GM19351 (cell line): ENCODE data around the gene MYO10.
"Not testable (repeated sequence)": the region's sequence is repeated elsewhere in the genome, so short reads cannot be mapped to it uniquely, and the experiment has no call there.

ENCODE experiments used
- ATAC-seq: cut with Tn5 transposase; IDR thresholded peaks from one replicate; pipeline ENCODE4 v1.9.1; 2021; ENCODE audit warnings: mild to moderate bottlenecking, moderate library complexity; ENCODE audit not compliant: unreplicated experiment

MYO10 gene

DNA sequence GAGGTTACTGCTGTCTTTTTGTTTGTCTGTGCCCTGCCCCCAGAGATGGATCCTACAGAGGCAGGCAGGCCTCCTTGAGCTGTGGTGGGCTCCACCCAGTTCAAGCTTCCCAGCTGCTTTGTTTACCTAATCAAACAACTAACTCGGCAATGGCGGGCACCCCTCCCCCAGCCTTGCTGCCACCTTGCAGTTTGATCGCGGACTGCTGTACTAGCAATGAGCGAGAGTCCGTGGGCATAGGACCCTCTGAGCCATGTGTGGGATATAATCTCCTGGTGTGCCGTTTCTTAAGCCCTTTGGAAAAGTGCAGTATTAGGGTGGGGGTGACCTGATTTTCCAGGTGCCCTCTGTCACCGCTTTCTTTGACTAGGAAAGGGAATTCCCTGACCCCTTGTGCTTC is 287.3 kb downstream of the MYO10 start:
- ATAC-seq: not testable (repeated sequence)

DNA sequence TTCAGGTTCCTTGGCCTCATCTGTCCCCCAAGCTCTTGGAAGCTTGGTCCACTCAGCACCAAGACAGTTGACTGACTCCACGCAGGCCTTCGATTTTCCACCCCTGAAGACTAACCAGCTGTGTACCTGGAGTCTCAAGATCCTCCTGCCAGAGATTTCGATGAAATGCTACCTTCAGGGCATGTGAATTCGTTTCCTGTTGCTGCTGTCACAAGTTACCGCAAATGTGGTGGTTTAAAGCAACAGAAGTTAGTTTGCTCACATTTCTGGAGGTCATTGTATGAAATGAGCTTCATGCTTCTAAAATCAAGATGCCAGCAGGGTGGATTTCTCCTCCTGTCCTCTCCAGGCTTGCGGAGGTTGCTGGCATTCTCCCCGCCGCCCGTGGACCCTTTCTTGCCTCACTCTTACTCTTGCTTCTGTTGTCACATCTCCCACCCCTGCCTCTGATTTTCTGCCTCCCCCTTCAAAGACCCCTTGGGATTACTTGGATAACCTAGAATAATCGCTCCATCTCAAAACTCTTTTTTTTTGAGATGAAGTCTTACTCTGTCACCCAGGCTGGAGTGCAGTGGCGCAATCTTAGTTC is 291.7 kb downstream of the MYO10 start:
- no peak for ATAC-seq

DNA sequence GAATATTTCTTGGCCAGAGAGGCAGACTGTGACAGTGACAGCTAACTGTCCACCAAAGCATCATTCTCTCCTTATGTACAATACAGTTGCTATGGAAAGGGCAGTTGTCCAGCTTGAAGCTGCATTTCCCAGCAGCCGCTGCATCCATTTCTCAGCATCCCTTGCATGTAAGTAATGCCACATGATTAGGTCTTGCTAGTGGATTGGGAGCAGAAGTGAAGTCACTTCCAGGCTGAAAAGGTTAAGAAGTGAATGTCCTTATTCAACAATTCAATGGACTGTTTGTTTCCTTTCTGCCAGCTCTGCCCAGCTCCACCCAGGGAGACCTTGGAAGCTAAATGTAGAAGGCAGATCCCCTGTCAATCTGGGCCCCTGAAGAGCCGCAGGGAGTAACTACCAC is 293.2 kb downstream of the MYO10 start:
- no peak for ATAC-seq

DNA sequence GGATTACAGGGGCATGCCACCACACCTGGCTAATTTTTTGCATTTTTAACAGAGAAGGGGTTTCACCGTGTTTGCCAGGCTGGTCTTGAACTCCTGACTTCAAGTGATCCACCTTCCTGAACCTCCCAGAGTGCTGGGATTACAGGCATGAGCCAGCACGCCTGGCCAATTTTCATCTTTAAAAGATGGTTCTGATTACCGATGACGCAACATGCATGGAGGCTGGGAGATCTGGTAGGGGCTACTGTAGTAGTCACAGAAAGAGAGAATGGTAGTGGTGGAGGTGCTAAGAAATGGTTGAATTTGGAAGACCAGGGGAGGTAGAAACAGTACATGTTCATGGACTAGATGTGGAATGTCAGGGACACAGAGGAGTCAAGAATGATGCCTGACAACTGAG is 296.9 kb downstream of the MYO10 start:
- no peak for ATAC-seq

DNA sequence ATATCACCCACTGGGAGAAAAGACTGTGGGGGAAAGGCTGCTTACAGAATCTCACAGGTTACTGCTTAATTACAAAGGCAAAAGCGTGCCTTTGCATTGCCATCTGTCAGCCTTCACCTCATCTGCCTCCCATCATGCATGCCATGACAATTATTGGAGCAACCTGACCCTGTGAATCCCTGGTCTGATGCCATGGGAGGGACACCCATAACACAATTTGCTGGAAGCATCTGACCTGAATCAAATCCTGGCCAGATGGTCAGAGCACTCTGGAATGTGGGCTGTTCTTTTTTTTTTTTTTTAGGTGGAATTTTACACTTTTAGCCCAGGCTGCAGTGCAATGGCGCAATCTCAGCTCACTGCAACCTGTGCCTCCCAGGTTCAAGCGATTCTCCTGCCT is 307.7 kb downstream of the MYO10 start:
- ATAC-seq: no peak

DNA sequence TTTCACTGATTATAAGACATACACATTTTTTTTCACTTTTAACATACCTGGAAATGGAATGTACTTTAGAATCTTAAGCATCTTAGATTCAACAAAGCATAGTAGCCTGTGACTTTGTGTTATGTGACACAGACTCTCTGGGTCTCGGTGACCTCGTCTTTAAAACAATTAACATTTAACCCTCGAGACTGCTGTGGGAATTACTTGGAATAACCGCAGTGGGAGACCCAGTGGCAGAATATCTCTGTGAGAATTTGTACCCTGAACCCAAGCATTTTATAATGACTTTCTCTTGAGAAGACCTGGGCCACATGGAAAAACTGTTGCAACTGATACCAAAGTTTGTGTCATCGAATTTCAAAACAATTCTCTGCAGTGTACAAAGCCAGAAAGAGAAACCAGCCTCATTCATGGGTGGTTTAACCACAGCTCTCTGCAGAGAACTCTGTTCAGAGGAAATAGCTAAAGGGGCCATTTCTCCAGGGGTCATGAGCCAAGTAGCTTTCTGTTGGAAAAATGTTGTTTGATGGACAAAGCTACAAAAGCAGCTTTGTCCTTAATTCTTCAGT is 309.3 kb downstream of the MYO10 start:
- peak; percentile 79 for ATAC-seq

DNA sequence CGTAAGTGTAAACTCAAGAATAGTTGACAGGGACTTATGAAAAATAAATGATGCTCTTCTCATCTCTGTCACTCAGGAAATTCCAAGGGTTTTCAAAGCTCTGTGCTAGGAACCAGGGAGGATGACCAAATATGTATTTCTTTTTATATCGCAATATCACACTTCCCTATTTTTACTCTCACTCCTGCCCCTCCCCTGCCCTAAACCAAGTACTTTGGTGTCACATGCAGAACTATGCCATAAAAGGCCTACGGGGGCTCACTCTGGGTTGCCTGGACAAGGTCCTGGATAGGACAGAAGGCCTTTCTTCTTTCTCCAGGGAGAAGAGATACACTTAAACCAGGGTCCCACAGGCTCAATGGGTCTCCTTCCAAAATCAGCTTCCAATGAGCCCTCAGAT is 311.0 kb downstream of the MYO10 start:
- no peak for ATAC-seq

DNA sequence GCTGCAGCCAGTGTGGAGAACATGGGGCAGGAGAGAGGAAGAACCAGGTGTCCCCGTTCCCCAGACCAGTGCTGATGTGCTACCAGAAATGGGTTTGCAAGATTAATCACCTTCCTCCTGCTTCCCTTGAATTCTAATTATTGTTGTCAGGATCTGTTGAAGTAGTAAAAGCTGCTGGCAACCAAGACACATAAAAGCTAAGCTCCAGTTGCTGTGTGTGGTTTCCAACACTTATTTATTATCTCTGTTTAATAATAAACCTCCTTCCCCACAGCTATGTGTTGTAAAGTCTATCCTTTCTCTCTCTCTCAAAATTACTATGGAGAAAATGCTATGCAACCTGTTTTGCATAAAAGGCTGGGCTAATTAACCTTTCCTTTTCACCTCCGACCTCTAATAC is 317.0 kb downstream of the MYO10 start:
- ATAC-seq: no peak

DNA sequence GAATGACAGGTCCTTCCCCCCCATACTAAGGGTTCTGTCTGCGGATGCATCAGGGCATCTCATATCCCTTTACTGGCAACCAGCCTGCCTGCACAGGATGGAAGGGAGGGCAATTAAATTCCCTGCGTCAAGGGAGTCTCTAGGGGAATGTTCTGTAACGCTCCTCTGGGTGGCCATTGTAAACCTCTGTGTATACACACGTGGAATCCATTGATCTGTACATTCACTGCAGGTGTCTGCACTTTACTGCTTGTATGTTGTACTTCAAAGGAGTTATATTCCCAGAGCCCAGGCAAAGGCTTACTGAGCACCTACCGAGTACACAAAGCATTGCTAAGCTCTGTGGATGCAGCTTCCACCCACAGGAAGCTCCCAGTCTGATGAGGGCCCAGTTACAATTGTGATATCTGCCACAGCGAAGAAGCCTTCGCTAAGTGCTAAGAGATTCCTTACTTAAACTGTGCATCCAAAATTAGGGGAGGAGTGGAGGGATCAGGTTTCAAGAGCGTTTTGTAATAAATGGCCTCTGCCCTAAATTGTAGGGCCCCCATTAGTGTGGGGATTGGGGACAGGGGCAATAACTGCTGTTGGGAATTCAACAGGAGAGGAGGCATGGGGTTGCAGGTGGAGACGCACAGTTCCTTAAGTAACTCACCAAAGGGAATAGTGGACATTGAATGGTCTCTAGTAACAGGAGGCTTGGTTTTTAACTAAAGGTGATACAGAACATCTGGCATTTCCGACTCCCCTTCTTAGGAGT is 317.8 kb downstream of the MYO10 start:
- ATAC-seq: no peak

DNA sequence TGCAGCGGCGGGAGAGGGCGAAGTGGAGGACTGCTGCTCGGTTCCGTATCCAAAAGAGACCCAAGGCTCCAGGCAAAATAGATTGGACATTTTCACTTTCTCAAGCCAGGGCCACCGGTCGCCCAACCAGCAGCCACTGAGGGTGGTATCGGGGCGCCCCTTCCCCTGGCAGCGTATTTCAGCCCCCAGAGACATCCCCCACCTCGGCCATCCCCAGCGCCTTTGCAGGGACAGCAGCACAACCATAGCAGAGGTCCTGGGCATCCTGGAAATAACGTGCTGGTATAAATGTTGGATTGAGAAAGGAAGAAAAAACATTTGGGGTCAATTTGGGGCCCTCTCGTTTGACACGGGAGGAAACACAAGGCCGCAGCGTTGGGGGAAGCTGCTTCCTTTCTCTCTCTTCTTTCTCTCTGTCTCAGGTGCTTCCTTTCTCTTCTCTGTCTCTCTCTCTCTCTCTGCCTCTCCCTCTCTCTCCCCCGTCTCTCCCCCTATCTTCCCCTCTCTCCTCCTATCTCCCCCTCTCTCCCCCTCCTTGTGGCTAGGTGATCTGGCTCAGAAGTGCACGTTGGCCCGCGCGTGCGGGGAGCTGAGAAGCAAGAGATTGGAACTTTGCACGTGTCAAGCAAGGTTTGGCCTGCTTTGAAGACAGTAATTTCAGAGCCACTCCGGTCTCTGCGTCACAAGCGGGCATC is 318.7 kb downstream of the MYO10 start:
- no peak for ATAC-seq

DNA sequence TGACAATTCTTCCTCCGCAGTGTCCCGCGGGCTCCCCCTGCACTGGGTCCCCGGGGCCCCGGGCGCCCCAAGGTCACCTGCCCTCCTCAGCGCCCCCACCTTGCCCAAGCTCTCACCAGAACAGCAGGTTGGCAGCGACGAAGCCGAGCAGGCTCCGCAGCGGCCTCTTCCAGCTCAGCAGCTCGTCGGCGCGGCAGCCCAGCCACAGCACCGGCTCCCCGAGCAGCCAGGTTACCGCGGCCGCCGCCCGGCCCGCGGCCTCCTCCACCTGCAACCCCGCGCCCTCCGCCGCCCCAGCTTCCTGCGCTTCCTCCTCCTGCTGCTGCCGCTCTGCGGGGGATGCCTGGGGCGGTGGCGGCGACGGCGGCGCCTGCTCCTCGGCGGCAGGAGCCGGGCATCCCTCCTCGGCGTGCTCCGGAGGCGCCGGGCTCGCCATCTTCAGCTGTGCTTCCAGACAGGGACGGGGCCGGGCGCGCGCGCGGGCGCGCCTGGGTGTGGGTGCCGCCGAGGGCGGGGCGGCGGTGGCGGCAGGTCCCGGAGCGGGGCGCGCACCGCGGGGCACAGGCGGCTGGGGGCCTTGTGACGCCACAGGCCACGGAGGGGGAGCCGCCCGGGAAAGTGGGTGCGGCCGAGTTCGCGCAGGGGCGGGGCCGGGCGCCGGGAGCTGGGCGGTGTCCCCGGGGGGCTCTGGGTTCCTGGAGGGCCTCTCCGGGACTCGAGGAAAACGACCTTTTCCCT is 319.4 kb downstream of the MYO10 start, which contains the start of gene RETREG1:
RETREG1 (minus strand) TSS at position 462 of the 738 bp plus-strand sequence; CDS start at position 436, 26 bp downstream.
- ATAC-seq: peak; percentile 65

DNA sequence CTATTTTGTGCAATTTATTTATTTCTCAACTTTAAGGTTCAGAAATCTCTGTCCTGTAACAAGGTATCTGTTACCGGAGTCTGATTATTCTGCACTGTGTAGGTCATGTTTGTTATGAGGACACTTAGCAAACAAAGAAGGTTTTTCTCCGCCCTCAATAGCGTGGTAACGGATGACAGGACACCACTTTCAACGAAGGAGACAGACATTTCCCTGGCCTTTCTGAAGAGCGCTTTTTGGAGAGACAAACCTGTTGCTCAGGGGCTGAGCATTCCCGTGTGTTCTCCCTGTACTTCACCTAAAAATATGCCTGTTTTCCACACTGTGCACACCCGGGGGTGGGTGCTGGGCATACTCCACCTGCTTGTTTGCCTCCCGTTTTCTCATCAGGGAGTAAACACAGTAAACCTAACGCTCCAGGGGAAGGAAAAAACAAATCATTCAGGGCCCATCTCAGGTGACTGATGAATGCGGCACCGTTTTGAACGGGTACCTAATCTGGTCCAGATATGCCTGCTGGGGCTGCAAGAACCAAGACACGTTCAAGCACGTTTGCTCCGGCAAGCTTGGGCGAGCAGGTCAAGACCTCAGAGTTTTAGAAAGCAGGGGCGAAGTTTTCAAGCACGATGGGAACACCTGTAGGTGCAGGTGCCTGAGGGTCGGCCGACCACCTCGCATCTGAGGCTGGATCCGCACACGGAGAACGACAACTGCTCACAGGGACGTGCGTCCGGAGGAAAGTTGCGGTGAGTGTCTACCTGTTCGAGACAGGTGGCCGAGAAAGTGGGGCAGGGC is 320.1 kb downstream of the MYO10 start:
- peak; percentile 11 for ATAC-seq

DNA sequence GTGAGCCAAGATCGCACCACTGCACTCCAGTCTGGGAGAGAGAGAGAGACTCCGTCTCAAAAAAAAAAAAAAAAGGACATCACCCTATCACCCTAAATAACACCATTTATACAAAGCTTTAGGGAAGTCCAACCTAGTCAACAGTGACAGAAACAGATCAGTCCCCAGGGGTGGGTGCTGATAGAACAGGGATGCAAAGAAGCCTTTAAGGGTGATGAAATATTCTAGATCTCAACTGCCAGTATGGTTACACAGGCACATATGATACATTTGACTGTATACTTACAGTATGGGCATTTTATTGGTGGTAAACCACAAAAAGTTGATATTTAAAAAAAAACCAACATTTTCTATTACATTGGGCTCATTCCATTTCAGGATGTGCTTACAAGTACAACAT is 324.1 kb downstream of the MYO10 start:
- ATAC-seq: no peak
